Lower leg skin (tissue), 3 donors: ENCODE measurements around the gene CLIC4.

Experiments
- POLR2A ChIP-seq, 2 donors: fragments of 450-650 bp; IDR thresholded peaks; one replicate each; pipeline ENCODE4 v1.6.1; 2016 to 2017; ENCODE audit warnings: antibody characterized with exemption in 2 of 2, mild to moderate bottlenecking in 1 of 2, moderate library complexity in 1 of 2
- TF ChIP-seq, protein P1 (sequence below), 3 donors: fragments of 450-650 bp; IDR thresholded peaks; one replicate each; pipeline ENCODE4 v1.5.1; 2016; ENCODE audit warnings: antibody characterized with exemption in 3 of 3, mild to moderate bottlenecking in 3 of 3, moderate library complexity in 2 of 3

DNA sequence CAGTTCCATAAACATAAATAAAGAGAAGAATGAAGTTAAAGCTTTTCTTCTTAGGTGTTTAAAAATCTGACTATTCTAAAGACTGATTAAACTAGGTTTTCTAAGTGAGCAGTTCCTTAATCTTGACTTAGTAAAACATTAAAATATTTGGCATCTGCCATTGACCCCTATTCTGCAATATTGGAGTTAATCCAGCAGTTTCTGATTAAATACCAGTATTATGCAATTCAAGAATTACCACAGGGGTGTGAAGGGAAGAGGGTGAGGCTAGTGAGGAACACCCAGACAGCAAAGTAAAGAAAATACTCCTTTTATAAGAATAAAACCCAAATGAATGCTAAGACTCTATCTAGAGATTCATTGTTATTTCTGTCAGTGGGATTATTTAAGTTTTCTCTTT, 40.9 kb downstream of the CLIC4 start:
- TF ChIP-seq, protein P1, sequence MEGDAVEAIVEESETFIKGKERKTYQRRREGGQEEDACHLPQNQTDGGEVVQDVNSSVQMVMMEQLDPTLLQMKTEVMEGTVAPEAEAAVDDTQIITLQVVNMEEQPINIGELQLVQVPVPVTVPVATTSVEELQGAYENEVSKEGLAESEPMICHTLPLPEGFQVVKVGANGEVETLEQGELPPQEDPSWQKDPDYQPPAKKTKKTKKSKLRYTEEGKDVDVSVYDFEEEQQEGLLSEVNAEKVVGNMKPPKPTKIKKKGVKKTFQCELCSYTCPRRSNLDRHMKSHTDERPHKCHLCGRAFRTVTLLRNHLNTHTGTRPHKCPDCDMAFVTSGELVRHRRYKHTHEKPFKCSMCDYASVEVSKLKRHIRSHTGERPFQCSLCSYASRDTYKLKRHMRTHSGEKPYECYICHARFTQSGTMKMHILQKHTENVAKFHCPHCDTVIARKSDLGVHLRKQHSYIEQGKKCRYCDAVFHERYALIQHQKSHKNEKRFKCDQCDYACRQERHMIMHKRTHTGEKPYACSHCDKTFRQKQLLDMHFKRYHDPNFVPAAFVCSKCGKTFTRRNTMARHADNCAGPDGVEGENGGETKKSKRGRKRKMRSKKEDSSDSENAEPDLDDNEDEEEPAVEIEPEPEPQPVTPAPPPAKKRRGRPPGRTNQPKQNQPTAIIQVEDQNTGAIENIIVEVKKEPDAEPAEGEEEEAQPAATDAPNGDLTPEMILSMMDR (IDR thresholded peaks at IDR 0.05) = no peak
- no peak for TF ChIP-seq POLR2A (IDR thresholded peaks at IDR 0.05)
